Muscle of leg (tissue), 16 donors: ENCODE data around the gene MIGA1. TPM values are rescaled to one million over a fixed set of nuclear protein-coding genes. Genes with fewer than 3 reads are reported as not detected.
"Not testable (repeated sequence)": the region's sequence is repeated elsewhere in the genome, so short reads cannot be mapped to it uniquely, and the experiment has no call there.

Source experiments
- DNase-seq: peaks from one replicate; pipeline ENCODE4 v3.0.0; 2013
- H3K27ac ChIP-seq: one replicate; pipeline ENCODE4 v1.5.1; 2013; ENCODE audit warnings: mild to moderate bottlenecking, low read length, control low read depth
- H3K27me3 ChIP-seq: one replicate; pipeline ENCODE4 v1.6.1; 2013; ENCODE audit warnings: low read length; ENCODE audit not compliant: control insufficient read depth, insufficient read depth
- H3K36me3 ChIP-seq: one replicate; pipeline ENCODE4 v1.6.1; 2013; ENCODE audit warnings: low read length; ENCODE audit not compliant: control insufficient read depth, insufficient read depth
- H3K4me1 ChIP-seq: one replicate; pipeline ENCODE4 v1.6.1; 2013; ENCODE audit warnings: low read length; ENCODE audit not compliant: control insufficient read depth, insufficient read depth
- H3K4me3 ChIP-seq: one replicate; pipeline ENCODE4 v1.5.1; 2013; ENCODE audit warnings: low read length, control low read depth
- H3K9me3 ChIP-seq: replicated peaks from 2 replicates; pipeline ENCODE4 v1.6.1; 2013; ENCODE audit warnings: low read depth, low read length; ENCODE audit not compliant: control insufficient read depth
- WGBS: methylation state at CpG from one replicate; pipeline ENCODE4 v1.1.5; 2013; ENCODE audit warnings: missing lambda C conversion rate; ENCODE audit not compliant: insufficient coverage; 5-methylcytosine and 5-hydroxymethylcytosine counted together
- long read RNA-seq, 11 donors: transcript quantifications; one replicate each; lab custom pipeline, GENCODE V29; 2026
- polyA plus RNA-seq, 8 donors: library from polyadenylated mRNA; unstranded; fragments of 120-200 nt; gene quantifications; one replicate each; pipeline versions ENCODE4 v1.2.1 to v1.2.3, GENCODE V29; 2013; ENCODE audit warnings: inconsistent platforms in 1 of 8, low replicate concordance in 1 of 8; ENCODE audit not compliant: insufficient read length in 8 of 8, insufficient read depth in 1 of 8
- total RNA-seq: library from RNA; stranded (reverse); fragments of 120-200 nt; gene quantifications from one replicate; pipeline ENCODE4 v1.2.4, GENCODE V29; 2013

The MIGA1 gene
- 16.9 TPM for total RNA-seq
- polyA plus RNA-seq, result 10 to 100 TPM in 2 of 8 donors, 1 to 10 TPM in 6; 7.1 to 10.9 (median 8.9) TPM
- long read RNA-seq, donor 1, result 0 reads
- long read RNA-seq, donor 2, result 0 reads
- long read RNA-seq, donor 3, full-length matches to known transcripts, result 1 of 37 reads
- long read RNA-seq, donor 3, partial matches to known transcripts, result 36 of 37 reads
- long read RNA-seq, donor 3, other reads (novel, unspliced or antisense), result 0 of 37 reads
- long read RNA-seq, donor 4, result 0 reads
- long read RNA-seq, donor 5, full-length matches to known transcripts, result 3 of 3 reads
- long read RNA-seq, donor 5, partial matches to known transcripts, result 0 of 3 reads
- long read RNA-seq, donor 5, other reads (novel, unspliced or antisense), result 0 of 3 reads
- long read RNA-seq, donor 6, partial matches to known transcripts, result 0 of 1 reads
- long read RNA-seq, donor 6, other reads (novel, unspliced or antisense), result 0 of 1 reads
- long read RNA-seq, donor 7, result 0 reads
- long read RNA-seq, donor 8, full-length matches to known transcripts, result 3 of 3 reads
- long read RNA-seq, donor 8, partial matches to known transcripts, result 0 of 3 reads
- long read RNA-seq, donor 8, other reads (novel, unspliced or antisense), result 0 of 3 reads
- long read RNA-seq, donor 9, result 0 reads
- long read RNA-seq, donor 10, full-length matches to known transcripts, result 1 of 1 reads
- long read RNA-seq, donor 10, partial matches to known transcripts, result 0 of 1 reads
- long read RNA-seq, donor 10, other reads (novel, unspliced or antisense), result 0 of 1 reads
- long read RNA-seq, donor 11, result 0 reads

GRCh38 chr1:77779529-77780281 is at the start of gene MIGA1:
Gene MIGA1 (plus strand): TSS chr1:77779649. CDS start chr1:77783253, 3,604 bp downstream.
- 0% methylated on average over 31 of the region's 40 CpGs for WGBS
- H3K4me1 ChIP-seq, result peaks cover 3% of the 10 kb centered on the region
- H3K4me3 ChIP-seq, result peak within 1 kb of the TSS; percentile 92
- H3K27me3 ChIP-seq, result no peaks in the 10 kb centered on the region
- peak within 1 kb of the TSS; percentile 75 for H3K27ac ChIP-seq
- no peaks in the 10 kb centered on the region for H3K9me3 ChIP-seq
- DNase-seq, result peak; percentile 97
- peaks cover 6% of the 10 kb centered on the region for H3K36me3 ChIP-seq

DNA sequence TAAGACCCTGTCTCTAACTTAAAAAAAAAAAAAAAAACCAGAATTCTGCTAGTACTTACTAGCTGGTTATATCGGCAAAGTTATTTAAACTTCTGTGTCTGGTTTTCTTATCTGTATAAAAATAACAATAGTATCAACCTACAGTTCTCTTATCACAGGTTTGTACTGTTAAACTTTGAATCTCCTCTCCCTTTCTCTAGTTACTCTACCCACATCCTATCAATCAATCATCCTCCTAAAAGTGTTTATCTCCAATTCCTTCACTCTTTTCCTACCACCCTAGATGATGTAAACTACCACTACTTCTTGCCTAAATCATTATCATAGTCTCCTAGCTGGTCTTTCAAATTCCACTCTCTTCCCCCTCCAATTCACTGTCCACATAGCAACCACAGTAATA is 47.4 kb upstream of the MIGA1 start:
- Histone ChIP-seq H3K36me3 (peaks cover 10% of the 10 kb centered on the region), H3K4me3 (no peak overlapping the region), H3K27me3 (no peaks in the 10 kb centered on the region), H3K9me3 (no peaks in the 10 kb centered on the region), H3K27ac (no peak overlapping the region), H3K4me1 (no peaks in the 10 kb centered on the region)
- DNase-seq, result no peak
- no CpG with 5 or more reads among the region's 1 CpG for WGBS

- H3K4me1 ChIP-seq, result no peaks in the 10 kb centered on the region
- H3K4me3 ChIP-seq, result no peak overlapping the region
- no peak overlapping the region for H3K27ac ChIP-seq
- H3K27me3 ChIP-seq, result no peaks in the 10 kb centered on the region
- no peaks in the 10 kb centered on the region for H3K9me3 ChIP-seq
- DNase-seq, result no peak
- no CpG with 5 or more reads among the region's 1 CpG for WGBS
- H3K36me3 ChIP-seq, result peaks cover 9% of the 10 kb centered on the region
These were observed 40.2 kb upstream of the MIGA1 start for GRCh38 chr1:77739235-77739634.

GRCh38 chr1:77741316-77741715 is 38.1 kb upstream of the MIGA1 start:
- DNase-seq, result no peak
- Histone ChIP-seq H3K4me1 (no peaks in the 10 kb centered on the region), H3K9me3 (no peaks in the 10 kb centered on the region), H3K36me3 (peaks cover 9% of the 10 kb centered on the region), H3K4me3 (no peak overlapping the region), H3K27ac (no peak overlapping the region), H3K27me3 (no peaks in the 10 kb centered on the region)
- no CpG with 5 or more reads among the region's 1 CpG for WGBS

DNA sequence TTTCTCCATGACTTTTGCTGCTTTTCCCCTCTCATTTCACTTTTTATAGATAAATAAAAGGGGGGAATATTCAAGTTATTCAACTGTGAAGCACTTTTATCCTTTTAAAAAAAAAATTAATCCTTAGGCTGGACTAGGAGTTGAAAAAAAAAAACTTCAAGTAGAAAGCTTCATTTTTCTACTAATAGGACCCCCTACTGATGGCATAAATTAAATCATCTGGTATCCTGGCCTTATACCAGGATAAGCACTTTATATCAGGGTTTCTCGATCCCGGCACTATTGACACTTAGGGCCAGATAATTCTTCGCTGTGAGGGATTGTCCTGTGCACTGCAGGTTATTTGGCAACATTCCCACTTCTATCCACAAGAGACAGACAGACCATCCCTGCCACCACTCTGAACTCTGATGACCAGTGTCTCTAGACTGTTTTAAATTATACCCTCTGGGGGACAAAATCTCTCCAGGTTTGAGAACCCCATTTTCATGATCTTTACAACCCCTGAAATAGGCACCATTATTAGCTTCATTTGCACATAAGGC is 37.4 kb upstream of the MIGA1 start:
- 97% methylated on average over 3 of the region's 3 CpGs for WGBS
- Histone ChIP-seq H3K9me3 (no peaks in the 10 kb centered on the region), H3K4me1 (no peaks in the 10 kb centered on the region), H3K4me3 (no peak overlapping the region), H3K27ac (no peak overlapping the region), H3K36me3 (peaks cover 9% of the 10 kb centered on the region), H3K27me3 (no peaks in the 10 kb centered on the region)
- DNase-seq, result no peak

DNA sequence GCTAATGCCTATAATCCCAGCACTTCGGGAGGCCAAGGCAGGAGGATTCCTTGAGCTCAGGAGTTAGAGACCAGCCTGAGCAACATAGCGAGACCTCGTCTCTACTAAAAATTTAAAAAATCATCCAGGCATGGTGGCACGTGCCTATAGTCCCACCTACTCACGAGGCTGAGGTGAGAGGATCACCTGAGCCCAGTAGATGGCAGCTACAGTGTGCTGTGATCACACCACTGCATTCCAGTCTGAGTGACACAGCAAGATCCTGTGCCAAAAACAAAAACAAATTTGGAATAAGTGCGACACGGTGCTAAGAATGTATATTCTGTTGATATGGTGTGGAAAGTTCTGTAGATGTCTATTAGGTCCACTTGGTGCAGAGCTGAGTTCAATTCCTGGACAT is 34.9 kb upstream of the MIGA1 start:
- DNase-seq, result no peak
- Histone ChIP-seq H3K27me3 (no peaks in the 10 kb centered on the region), H3K27ac (no peak overlapping the region), H3K36me3 (peaks cover 5% of the 10 kb centered on the region), H3K4me1 (no peaks in the 10 kb centered on the region), H3K9me3 (no peaks in the 10 kb centered on the region), H3K4me3 (no peak overlapping the region)
- 87% methylated on average over 6 of the region's 7 CpGs for WGBS

GRCh38 chr1:77749489-77749888 is 30.0 kb upstream of the MIGA1 start:
- H3K27me3 ChIP-seq, H3K4me1 ChIP-seq, DNase-seq, H3K36me3 ChIP-seq, H3K9me3 ChIP-seq, H3K27ac ChIP-seq, H3K4me3 ChIP-seq: not testable (repeated sequence)
- WGBS, result no CpG with 5 or more reads among the region's 4 CpGs

DNA sequence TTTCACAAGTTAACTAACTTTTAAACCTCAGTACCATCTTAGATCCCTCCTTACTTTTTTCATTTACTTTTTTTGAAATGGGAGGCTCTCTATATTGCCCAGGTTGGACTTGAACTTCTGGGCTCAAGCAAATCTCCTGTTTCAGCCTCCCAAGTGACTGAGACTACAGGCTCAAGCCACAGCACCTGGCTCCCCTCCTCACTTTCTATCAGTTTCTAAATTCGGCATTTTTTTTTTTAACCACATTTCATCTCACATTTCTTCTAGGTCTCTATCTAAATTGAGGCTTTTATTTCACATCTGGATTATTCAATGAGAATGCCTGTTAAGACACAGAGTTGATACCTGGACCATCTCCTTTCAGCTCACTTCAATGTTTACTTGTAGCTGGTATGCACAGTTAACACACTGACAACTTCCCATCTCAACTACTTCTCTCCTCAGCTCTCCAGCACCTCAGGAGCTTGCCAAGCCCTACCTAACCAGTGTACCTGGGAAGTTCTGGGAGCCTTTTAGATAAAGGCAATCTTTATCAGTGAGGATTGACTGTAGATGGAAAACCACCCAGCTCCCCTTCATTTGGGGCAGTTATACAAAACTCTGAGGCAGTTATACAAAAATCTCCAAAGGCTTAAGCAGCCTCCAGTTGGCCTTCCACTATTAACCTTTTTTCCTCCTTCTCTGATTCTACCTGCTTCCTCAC is 23.2 kb upstream of the MIGA1 start:
- Histone ChIP-seq H3K36me3 (no peaks in the 10 kb centered on the region), H3K9me3 (no peaks in the 10 kb centered on the region), H3K27ac (no peak overlapping the region), H3K4me3 (no peak overlapping the region), H3K27me3 (no peaks in the 10 kb centered on the region), H3K4me1 (peaks cover 3% of the 10 kb centered on the region)
- DNase-seq, result no peak
- no CpG with 5 or more reads among the region's 1 CpG for WGBS

GRCh38 chr1:77757066-77757584 is 22.3 kb upstream of the MIGA1 start:
- WGBS, result no CpG with 5 or more reads among the region's 1 CpG
- no peak overlapping the region for H3K27ac ChIP-seq

More at GRCh38 chr1:77757066-77757584, 22.3 kb upstream of the MIGA1 start:
- no peaks in the 10 kb centered on the region for H3K36me3 ChIP-seq
- no peak for DNase-seq
- H3K4me3 ChIP-seq, result no peak overlapping the region
- no peaks in the 10 kb centered on the region for H3K27me3 ChIP-seq
- no peaks in the 10 kb centered on the region for H3K9me3 ChIP-seq
- H3K4me1 ChIP-seq, result peaks cover 3% of the 10 kb centered on the region
